Stimulated activated CD4-positive, alpha-beta T cell treated with anti-CD3 and anti-CD28 coated beads, Interleukin-15, amount 100 ng/mL, for 48 hours (primary cell): Measurements from ENCODE around the gene MUSTN1.

ENCODE experiments used
- DNase-seq, 2 donors: peaks; one replicate each; pipeline ENCODE4 v3.0.0-alpha.2; 2020; ENCODE audit warnings: low read depth in 2 of 2

Gene MUSTN1

DNA sequence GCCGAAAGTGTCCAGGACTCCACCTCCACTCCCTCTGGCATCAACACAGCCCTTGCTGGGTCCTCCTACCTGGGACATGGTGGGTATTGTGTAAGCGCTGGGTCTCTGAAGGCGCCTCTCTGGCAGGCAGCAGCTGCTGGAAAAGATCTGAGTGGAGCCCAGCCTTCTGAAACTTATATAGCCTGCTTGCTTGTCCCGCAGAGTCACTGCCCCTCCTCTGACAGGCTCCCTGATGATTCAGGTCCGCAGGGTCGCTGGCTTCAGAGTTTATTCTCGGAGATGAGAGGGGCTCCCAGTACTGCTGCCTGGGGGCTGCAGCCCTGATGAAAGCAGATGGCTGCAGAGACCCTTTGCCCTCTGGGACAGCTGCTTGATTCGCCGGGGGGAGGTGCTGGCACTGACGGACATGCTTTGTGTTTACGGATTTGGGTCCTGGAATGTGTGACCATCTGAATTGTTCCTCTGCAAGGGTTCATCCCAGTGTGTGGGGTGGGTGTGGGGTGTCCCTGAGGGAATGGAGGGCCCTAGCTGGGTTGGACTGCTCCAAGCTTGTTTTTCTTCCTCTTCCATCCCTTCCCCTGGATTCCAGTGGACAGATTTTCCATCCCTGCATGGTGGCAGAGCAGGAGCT, at the start of gene MUSTN1:
Gene MUSTN1, minus strand, starts transcription at position 149 of the 631 bp plus-strand sequence. Its CDS starts 71 bp downstream, at position 78.
- DNase-seq = no peak

DNA sequence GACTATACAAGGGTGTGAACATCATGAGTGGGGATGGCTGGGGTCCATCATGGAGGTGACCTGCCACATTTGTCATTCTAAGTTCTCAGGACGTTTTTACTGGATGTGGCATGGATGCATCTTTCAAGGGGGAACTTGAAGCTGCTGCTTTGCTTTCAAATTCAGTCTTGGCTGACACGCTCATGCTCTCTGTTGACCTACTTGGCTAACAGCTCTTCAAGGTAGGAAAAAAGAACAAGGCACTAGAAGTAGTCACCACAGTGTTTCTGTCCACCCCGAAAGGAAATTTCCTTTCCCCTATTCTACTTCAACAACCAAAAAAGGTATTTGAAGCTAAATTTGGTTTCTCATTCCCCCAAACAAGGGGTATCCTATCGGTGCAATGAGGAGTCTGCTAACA, 47.6 kb upstream of the MUSTN1 start:
- DNase-seq = no peak

DNA sequence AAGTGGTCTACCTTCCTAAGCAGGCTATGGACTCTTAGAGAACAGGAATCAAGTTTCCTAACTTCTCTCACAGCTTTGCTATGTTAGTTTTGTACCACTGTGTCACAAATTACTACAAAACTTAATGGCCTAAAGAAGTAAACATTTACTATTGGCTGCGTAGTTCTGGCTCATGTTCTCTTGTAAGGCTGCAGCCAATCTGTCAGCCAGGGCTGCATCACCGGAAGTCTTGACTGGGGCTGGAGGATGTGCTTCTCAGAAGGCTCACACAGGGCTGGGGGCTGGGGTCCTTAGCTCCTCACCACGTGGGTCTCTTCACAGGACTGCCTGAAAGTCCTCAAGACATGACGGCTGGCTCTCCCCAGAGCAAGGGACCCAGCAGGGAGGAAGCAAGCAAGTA, 47.1 kb upstream of the MUSTN1 start:
- DNase-seq = no peak

DNA sequence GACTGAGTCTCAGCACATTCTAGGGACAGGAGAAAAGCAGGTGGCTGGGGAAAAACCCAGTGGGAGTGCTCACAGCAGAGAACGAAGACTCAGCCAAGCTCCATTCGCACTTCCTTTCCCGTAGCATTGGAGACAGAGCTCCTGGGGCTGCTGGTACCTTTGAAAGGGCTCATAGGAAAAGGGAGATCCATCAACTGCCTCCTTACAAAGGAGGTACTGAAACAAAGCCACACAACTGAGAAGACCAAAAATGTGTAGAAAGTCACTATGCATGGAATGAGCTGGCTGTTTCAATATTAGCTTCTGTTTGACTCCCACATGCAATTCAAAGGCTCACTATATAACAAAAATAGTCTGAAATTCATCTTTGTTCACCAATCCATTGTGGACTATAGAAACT, 45.7 kb upstream of the MUSTN1 start:
- DNase-seq = no peak

DNA sequence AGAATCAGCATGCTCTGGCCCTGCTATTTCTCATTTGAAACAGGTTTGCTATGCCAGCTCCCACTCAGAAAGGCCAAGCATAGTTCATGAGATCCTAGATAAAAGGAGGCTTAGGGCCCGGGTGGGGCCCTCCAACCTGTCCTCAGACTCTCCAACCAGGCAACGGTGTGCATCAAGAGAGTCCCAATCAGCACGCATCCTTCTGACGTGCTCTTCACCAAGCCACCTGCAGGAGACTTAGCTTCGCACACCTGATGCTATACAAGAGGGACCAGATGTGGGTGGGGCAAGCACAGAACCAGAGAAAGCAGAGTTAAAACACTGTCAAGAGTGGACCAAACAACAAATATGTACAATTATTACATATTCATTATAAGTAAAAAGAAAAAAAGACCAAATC, 45.2 kb upstream of the MUSTN1 start:
- DNase-seq = no peak

DNA sequence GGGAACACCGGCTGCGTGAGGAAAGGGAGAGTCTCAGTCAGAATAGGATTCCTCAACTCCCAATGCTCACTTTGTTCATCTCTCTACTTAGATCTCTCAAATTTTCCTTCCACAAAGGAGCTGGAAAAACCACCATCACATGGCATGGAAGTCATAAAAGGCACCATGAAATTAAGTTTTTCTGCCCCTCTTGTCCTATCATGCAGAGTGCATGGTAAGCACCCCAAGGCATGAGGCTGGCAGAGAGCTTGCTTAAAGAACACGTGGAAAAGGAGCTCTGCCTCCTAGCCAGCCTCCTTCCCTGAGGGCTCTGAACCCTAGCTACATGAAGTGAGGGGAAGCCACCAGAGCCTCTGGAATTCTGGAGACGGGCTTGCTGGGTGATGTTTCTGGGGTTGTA, 44.8 kb upstream of the MUSTN1 start:
- DNase-seq = no peak

DNA sequence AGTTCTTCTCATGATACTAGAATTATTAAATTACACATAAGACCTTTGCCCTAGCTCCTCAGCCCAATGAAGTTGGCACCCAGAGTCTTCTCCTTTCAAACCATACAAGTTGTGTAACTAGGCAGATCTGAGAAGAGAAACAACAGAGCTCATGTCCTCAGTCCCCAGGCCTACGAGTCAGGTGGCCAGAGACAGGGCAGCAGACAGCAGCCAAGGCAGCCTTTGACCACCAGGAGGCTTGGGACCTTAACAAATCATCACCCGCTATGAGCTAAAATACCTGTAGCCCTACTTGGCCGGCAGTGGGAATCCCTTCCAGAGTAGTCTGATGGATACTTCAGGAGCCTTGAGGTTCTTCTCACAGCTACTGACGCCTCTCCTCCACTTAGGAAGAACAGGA, 44.3 kb upstream of the MUSTN1 start:
- DNase-seq = no peak

DNA sequence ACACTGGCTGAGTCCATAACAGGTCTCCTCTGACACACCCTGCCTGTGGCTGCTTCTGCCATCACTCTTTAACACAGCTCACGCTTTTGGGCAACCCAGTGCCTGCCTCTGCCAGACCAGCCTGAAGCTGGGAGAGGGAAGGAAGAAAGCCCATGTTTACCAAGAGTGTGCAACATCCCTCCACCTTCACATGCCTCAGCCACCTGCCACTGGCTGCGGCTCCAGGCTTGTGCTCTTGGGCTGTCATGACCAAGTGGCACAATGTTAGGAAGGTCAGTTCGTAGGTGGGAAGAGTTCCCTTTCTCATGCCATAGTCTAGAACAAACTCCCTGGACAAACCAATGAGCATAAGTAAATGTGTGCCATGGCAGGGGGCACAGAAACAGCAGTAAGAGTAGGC, 42.3 kb upstream of the MUSTN1 start:
- no peak for DNase-seq

DNA sequence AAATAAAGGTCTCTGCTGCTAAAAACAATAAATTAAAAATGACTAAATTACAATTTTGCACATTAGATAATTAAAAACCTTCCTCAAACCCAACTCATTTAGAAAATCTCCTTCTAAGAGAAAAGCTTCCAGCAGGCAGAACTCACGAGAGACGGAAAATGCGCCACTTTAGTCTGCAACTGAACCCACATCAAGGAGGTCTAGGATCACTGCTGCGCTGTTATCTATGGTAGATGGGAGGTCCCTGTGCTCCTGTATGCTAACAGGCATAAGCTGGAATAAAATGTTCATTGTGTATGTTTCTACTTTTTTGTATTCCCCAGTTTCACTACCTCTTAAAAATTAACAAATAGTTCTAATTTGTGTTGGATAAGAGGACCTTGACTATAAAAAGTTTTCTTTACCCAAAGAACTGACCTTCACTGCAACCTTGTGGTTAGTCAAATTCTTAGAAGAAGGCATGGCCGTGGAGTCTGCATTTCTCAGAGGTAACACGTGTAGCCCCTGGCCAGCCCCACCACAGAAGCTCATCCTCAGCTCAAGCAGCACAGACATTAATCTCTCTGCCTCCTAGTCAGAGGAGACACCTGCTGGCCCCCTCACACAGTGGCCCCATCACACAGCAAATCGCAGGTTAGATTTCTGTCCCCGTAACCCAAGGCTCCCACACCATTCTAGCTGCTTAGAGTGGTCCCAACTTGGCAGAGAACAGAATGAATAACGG, 40.2 kb upstream of the MUSTN1 start:
- no peak for DNase-seq

DNA sequence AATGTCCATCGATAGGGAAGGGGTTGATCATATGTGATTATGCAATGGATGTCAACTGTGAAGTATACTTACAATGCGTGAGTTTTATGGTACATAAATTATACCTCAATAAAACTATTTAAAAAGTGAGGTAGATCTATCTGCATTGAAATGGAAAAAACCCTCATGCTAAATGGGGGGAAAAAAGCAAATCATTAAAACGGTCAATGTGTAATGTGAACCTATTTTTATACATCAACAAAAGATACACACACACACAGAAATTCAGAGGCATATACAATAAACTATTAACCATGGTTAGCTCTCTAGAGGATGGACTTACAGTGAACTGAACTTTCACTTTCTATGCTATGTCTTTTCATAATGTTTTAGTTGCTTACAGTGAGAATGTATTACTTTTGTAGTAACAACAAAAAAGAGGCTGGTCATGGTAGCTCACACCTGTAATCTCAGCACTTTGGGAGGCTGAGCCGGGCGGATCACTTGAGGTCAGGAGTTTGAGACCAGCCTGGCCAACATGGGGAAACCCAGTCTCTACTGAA, 39.4 kb upstream of the MUSTN1 start:
- DNase-seq = no peak

DNA sequence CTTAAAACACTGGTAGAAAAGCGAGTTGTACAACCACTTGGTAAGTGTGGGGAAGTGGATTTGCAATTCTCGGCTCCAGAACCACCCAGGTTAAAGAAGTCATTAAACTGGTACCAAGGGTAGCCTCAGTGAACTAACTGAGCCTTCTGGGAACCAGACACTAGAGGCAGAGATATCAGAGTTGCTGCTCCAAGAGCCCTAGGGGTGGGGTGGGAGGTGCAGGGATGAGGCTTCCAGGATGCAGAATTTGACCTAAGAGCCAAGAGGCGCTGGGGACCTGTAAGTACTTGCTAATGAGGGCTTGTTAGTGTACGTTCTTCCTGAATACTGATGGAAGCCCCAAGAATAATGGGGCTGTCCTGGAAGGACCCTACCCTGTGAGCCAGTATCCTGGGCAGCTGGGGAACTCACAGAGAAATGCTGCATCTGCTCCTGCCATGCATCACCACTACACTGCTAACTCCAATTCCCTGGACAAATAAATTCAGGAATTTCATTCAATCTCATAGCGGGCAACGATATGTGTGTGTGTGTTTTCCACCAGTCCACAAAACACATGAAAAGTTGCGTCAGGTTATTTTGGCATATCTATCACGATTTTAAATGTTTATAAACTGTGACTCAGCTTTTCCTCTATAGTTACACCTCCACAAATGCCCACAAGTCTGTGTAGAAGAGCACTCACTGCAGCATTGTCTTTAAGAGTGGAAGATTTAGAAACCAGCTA, 38.8 kb upstream of the MUSTN1 start:
- no peak for DNase-seq

DNA sequence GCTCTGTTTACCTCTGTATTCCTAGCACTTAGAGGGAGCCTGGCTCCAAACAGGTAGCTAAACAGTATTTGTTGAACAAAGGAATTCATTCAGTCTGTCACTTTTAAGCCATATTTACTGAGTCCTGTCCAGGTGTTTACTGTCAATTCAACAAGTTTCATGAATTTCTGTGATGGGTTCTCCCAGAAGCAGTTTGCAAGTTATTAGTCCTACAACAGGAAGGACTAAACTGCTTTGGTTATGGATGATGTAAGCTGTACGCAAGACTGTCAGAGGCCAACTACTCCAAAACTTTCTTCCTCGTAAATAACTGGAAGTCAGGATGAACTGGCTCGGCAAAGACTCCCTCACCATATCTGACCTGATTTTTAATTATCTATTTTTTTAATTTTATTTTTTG, 37.4 kb upstream of the MUSTN1 start:
- DNase-seq = no peak

DNA sequence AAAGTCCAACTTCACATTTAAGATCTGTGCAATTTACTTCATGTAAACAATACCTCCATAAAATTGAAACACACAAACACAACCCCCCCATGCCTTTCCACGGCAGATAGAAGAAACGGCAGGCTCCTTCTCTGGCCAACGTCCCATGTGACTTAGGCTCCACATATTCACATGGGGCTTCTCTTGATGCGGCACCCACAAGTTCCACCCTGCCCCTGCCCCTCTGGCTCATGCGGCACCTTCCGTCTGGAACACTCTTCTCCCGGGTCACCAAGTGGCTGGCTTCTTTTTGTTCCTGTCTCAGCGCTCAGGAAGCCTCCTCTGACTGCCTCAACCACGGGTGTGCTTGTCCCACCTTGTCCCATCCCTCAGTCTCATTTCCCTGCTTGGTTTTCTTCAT, 36.9 kb upstream of the MUSTN1 start:
- no peak for DNase-seq

DNA sequence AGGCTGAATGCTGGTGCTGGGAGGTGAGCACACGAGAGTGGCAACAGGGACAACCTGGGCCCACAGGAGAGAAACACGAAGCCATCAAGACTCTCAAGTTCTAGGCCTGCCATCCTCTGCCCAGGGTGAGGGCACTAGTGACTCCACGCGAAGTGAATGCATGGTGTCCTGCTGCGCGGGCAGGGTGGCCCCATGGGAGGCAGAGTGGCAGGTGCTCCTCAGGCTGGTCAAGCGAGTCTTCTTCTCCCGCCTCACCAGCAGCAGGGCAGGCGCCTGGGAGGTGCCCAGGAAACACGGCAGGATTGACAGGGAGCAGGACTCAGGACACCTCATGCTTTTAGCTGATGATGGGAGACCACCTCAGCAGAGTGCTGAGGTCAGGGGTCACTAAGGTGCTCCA, 35.7 kb upstream of the MUSTN1 start:
- DNase-seq = no peak

DNA sequence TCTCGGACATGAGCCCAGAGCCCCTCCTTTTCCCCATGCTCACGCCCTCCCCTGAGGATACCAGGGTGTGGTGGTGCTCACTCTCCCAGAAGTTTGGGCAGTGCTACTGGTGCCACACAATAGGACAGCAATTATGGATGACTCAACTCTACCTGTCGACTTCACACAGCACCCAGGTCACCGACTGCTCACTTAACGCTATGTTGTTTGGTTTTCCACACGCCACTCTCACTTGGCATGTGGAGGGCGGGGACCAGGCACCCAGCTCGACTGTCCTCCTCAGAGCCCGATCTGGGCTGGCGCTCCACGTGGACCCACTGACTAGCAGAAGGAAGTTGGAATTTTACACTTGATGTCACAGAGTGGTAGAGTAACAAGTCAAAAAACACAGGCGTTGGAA, 31.6 kb upstream of the MUSTN1 start:
- DNase-seq = no peak

DNA sequence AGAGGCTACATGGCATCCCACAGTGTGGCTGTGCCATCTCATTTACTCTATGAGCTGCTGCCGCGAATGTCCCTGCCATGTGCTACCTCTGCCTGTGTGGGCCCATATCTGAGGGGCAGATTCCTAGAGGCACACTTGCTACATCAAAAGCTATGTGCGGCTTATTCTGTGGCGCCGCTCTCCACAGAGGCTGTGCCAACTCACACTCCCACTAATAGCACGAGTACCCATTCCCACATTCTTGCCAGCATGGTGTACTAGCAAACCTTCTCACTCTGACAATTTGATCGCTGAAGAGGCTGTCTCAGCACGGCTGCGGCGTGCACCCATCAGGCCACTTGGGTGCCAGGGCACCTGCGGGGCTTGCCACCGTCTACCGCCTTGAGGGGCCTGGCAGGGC, 31.2 kb upstream of the MUSTN1 start:
- no peak for DNase-seq

DNA sequence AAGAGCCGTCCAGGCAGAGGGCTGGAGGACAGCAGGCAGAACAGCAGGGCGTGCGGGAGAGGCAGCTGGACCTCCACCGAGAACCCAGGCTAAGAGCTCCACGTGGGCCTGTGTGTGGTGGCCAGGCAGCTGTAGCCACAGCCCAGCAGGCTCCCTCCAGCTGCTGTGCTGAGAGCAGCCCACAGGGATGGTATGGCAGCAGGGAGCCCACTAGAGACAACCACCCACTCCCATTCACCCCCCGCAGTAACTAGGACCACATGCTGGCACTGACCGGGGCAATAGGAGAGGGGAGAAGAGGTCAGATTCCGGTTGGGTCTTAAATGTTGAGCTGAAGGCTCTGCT, 25.6 kb upstream of the MUSTN1 start:
- no peak for DNase-seq

DNA sequence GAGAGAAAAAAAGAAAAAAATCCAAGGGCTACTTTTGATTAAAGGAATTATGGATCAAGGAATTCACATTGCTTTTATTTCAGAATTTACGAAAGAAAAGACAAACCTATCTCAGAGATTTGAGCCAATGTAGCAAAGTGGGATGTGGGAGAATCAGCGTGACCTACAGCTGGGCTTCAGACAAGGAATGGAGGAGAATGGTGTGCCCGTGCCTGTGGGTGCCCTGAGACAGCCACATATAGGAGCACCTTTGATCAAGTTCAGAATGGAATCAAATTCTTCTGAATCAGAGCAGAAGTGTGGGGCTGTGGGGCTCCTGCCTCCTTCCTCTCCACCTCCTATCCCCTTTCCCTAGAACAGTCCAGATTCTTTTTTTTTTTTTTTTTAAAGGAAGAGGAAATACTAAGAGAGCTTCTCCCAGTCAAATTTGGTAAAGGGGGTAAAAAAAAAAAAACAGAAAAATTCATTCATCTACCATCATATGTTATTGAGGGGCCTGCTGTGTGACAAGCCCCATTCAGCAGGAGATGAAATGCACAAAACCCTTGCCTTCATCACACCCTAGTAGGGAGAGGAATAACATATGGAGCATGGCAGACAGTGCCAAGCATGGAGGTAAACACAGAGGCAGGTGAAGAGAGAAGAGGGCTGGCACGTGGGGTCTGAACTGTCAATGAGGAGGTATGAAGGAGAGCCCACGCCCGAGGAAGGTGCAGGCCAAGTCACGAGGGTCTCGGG, 25.0 kb upstream of the MUSTN1 start:
- no peak for DNase-seq

DNA sequence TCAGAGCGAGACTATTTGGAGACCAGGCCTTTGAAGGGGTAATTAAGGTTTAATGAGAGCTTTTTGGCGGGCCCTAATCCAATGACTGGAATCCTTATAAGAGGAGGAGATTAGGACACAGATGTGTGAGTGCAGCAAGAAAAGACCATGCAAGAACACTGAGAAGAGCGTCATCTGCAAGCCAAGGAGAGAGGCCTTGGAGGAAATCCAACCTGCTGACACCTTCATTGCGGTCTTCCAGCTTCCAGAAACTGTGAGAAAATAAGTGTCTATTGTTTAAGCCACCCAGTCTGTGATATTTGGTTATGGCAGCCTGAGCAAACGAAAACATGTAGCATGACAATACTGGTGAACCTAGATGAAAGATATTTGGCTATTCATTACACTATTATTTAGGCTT, 23.0 kb upstream of the MUSTN1 start:
- no peak for DNase-seq

DNA sequence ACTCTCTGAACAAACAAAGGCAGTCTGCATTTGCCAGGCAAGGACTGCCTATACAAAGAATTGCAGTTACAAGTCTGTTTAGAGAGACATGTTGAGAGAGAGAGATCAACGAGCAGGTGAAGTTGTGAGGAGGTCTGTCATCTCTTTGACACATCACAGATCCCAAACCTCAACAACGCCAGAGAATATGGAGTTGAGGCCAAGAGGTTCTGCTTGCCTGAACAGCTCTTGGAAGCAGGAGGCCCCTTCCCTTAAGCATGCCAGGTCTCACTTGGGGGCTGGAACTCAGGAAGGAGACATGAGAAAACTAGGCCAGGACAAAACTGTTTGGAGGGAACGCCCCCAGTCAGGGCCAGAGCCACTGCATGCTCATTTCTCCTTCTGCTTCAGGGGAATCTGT, 22.3 kb upstream of the MUSTN1 start:
- no peak for DNase-seq

DNA sequence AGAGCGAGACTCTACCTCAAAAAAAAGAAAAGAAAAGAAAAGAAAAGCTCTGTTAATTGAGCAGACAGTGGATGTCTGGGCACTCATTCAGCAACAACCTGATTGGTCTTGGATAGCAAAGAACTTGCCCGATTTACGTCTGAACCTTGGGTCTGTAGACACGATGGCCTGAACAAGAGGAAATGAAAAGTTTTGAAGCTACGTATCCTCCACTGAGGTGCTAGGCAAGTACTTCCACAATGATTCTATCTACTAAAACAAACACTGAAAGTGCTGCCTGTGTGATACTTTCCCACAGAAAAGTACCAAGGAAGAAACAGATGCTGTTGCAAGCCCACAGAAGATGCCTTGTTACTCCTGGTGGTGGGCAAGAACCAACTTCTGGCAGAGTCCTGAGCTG, 21.8 kb upstream of the MUSTN1 start:
- DNase-seq = no peak

DNA sequence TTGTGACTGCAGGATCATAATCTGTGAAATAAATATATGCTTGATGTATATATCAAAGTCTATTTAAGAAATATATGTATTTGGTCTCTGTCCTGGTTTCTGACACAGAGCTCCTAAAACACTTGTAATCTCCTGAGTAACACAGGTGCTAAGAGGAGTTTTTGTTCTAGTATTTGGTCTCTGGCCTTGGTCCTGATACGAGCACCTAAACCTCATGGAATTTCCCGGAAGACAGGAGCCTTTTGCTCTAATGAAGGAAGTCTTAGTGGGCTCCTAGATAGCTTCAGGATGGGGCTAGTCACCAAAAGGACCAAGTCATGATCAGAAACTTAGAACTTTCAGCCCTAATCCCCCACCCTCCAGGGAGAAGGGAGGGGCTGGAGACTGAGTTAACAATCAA, 19.2 kb upstream of the MUSTN1 start:
- DNase-seq = no peak
